GM21367 (cell line): Measurements from ENCODE around the gene RGMA.
"Not testable (repeated sequence)": the region's sequence is repeated elsewhere in the genome, so short reads cannot be mapped to it uniquely, and the experiment has no call there.

Experiments used
- ATAC-seq: cut with Tn5 transposase; IDR thresholded peaks from one replicate; pipeline ENCODE4 v1.9.1; 2021; ENCODE audit not compliant: unreplicated experiment

RGMA gene

DNA sequence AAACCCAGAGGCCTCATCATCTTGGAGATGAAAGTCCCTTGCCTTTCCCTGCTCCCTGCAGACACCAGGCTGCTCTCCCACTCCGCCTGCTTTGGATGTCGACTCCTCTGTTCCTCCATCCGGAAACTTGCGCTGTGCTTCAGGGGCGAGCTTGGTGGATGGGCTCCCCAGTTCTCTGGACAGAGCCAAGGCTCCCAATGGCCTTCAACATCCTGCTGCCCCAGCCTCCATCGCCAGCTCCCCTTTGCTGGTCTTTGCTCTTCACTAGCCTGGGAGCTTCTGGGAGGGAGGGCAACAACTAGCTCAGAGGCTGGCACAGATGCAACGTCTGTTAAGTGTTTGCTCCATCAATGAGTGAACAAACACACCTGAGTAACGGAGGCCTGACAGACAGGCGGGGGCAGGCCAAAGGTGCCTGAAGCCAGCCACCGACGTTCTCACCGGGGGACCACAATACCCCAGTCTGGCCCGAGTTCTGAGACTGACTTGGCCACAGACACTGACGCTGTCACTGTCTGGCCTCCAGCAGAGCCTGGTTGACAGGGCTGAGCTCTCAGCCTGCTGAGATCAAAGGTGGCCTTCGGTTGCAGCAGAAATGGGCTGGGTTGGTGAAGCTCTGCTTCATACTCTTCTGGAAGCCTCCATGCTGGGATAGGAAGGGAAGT lies 39.0 kb downstream of the RGMA start:
- no peak for ATAC-seq

DNA sequence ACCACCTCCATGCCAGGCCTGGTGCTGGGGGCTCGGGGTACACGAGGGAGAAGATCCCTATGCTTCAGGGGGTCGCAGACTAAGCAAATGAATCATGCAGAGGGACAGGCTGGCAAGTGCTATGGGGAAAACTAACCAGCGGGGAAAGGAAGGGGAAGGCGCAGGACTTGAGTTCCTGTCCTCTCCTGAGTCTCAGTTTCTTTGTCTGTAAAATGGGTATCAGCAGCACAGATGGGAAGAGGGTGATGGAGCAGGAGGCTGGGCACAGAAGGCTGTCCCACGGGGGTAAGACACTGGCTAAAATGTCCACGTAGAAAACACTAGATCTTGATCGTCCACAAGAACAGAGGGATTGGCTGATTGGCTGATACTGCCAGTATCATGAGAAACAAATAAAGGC lies 39.8 kb downstream of the RGMA start:
- no peak for ATAC-seq

DNA sequence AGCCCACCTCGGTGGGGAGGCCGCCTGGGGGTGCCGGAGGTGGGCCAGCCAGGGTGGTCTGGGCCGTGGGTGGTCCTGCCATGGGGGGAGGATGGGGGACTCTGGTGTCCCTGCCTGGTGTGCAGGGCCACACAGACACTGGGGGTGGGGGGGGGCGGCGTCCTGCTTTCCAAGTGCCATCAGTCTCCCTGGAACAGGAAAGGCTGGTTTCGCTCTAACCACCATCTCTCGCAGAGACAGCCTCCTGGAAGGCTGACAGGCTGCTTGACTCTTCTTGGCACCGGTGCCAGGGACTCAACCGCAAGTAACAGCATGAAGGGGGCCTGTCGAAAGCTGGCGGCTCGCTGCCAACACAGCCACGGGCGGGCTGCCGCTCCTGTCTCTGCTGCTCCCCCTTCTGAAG lies 40.3 kb downstream of the RGMA start:
- no peak for ATAC-seq

DNA sequence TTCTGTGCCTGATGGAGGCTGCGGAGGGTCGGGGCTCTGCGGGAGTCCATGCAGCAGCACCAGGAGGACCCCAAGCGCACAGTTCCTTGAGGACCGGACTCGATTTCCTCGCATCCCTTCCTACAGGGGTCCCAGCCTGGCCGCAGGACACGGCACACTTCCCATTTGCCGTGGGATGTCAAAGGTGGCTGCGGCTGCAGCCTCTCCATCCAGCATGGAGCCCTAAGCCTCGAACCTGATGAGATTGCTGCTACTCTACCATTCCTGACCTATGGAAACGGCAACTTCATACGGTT lies 40.6 kb downstream of the RGMA start:
- ATAC-seq, result no peak

DNA sequence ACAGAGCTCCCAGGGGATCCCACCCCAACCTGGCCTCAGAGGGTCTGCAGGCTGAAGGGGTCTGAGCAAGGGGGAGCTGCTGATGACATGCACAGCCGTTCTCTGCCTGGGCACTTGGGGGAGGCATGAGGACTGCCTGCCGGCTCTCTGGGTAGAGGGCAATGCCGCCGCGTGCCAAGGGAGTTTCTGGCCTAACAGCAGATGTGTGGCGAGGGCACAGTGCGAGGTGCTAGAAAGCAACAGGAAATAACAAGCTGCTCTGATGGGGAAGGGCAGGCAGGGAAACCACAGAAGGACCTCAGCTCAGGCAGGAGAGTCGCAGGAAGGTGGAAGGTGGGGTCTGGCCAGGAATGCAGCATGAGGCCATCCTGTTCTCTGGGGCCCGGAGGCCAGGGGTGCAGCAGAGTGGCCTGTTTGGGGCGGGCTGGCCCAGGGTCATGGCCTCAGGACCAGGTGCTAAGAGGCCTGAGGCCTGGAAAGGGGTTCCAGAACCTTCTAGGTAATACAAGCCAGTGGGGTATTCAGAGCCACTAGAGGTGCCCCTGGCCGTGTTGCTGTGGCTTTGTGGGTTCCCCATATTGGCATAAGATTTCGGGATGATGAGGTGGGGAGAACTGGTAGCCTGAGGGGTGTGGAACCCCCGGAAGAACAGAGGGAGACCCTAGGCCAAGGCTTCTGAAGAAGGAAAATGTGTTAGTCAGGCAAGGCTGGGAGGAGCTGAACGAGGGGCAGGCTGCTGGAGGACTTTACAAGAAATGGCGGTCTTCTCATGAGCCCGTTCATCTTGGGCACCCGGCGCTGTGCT lies 41.2 kb downstream of the RGMA start:
- ATAC-seq, result no peak

DNA sequence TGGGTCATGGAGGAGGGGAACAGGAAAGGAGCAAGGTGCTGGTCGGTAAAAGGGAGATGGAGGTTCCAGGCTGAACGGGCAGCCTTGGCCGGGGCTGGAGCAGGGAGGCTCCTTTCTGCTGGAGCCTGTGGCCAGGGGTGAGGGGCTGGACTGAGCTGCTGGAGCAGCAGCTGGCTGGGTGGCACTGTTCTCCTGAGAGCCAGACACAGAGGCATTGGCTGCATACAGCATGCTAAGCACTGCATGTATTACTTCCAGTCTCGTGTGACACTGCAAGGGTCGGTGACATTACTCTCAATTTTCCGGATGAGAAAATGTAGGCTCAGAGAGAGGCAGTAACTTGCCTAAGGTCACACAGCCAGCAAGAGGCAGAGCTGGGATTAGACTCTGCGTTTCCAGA lies 42.3 kb downstream of the RGMA start:
- ATAC-seq, result no peak

DNA sequence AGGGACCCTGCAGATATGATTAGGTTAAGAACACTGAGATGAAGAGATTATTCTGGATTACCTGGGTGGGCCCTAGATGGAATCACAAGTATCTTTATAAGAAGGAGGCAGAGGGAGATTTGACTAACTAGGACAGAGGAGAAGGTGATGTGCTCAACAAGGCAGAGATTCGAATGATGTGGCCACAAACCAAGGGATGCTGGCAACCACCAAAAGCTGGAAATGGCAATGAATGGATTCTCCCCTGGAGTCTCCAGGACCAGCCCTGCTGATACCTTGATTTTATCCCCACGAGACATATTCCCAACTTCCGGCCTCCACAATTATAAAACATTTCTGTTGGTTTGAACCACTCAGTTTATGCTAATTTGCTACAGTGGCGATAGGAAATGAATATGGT lies 42.9 kb downstream of the RGMA start:
- no peak for ATAC-seq

DNA sequence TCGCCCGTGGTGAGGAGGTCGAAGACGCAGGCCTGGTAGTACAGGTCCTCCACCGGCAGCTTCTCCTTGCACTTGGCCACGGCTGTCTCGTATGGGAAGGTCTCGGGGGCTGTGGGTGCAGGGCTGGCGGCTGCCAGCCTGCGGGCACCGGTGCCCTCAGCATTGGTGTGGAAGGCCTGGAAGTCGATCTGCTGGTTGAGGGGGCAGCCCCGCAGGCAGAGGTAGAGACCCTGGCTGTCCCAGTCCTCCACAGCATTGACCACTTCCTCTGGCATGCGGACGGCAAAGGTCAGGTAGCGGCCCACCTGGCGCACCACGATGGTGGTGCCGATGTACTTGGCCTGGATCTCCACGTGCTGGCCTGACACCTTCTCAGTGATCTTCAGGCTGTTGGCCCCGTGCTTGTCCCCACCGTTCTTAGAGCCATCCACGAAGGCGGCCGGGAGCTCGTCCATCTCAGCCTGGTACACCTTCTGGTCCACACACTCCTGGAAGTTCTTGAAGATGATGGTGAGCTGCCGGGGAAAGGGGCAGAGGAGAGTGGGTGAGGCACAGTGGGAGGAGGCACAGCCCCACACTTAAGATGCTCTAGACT lies 43.7 kb downstream of the RGMA start:
- no peak for ATAC-seq

DNA sequence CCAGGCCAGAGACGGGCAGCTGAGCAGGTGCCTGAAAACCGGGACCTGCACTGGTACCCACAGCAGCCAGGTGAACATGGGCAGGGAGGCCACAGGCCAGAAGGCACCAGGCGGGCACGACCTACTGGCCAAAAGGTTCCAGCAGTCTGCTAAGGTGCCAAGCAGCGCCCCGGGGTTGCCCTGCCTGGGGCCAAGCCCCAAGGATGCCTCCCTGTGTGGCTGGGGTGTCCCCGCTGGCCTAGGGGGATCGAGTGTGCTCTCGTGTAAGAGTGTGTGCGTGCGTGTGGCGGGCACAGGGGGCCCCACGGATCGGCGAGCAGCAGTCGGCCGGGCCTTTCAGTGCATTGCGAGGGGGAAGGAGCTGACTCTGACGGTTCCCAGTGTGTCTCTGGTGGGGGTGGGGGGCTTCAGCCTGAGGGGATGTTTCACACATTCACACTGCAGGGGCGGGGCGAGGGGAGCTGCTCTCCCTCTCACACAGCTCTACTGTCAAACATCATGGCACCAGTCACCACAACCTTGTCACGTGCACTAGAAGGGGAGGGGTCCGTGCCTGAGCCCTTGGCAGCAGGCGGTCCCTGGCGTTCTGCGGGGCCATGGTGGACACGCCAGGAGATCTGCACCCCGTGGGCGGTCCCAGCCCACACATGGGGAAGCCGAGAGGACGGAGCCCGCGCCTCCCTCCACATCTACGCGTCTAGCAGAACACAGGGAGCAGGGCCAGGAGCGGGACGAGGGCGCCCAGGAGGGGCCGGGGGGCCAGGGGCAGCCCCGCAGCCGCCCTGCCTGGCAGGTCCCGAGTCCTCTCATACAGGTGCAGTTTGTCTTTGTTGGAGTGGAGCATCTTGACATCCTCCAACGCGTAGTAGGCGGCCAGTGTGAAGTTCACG lies 44.5 kb downstream of the RGMA start:
- no peak for ATAC-seq

DNA sequence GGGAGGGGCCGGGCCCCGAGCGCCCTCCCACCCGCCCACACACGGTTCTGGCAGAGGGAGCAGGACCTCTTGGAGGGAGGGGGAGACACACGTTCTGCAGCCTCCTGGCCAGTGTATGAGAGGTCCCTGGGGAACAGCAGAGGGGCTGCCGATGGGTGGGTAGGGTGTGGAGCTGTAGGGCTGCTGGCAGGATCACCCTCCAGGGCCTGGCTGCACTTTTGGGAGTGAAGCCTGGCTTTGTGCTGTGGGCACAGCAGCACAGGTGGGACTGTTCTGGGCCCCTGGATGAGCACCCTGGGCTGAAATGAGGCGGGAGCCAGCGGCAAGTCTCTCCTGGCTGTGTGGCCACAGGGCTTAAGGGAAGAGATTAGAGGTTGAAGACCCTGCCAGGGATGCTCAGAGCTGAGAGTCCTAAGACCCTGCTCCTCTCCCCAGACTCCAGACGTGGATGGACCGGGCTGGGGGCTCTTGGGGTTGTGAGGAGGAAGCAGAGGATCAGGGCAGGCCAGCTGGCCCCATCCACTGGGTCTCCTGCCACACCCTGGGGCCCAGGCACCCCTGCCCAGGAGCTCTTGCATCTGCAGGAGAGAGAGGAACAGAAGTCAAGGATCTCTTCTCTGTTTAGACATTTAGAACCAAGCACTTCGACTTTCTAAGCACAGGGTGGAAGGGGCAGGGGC lies 45.2 kb downstream of the RGMA start:
- ATAC-seq, result no peak

DNA sequence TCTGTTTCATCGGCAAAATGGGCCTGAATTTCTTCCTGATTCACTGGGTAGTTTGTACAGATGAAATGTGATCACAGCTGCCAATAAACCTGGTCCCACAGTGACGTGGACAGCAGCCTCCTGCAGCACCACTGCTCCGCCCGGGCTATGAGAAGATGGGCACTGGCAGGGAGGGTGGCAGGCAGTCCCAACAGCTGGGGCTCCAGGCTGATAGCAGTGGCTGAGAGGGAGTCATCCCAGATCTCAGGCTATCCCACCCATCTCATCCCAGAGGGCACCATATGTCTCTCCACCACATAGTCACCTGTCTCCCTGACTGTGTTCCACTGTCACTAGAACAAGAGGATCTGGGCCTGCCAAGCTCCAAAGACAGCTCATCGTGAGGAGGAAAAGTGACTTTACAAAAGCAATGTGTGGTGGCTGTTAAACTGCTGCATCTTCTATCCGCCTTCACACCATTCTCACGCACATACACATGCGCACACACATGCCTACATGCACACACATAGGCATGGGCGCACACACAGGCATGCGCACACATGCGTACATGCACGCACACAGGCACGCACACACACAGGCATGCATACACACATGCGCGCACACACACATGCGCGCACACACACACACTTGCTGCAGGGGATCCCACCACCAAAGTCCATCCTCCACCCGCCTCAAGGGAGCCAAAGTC lies 46.2 kb downstream of the RGMA start:
- no peak for ATAC-seq

DNA sequence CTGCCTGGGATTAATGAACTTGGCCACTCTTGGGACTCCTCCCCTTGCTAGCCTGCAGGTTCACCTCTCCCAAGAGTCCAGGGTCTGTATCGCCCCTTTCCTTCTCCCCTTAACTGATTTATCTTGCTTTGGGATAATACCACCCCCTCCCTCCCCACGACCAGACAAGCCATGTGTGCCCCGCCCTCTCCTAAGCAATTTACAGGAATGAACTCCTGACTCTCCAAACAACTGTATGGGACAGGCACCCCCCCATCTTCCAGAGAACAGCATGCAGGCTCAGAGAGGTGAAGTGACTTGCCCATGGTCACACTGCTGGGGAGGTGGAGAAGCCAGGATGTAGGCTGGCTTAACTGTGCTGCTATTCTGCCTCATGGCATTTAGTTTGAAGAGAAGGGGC lies 46.8 kb downstream of the RGMA start:
- no peak for ATAC-seq

DNA sequence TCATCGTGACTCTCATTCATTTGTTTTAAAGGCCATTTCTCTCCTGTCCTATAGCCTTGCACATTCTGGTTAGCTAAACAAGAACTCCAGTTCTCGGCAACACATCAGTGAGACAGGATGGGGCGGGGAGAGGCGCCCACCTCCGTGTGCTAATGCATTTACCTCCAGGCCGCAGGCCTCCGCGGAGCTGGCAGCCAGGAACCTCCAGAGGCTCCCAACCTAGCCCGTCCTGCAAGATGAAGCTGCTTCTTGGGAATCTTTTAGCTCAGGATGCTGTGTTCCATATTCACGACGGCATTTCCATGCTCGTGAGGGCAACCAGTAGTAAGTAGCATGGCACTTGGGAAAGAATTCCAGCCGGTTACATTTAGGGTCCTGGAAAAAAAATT lies 47.9 kb downstream of the RGMA start:
- no peak for ATAC-seq

DNA sequence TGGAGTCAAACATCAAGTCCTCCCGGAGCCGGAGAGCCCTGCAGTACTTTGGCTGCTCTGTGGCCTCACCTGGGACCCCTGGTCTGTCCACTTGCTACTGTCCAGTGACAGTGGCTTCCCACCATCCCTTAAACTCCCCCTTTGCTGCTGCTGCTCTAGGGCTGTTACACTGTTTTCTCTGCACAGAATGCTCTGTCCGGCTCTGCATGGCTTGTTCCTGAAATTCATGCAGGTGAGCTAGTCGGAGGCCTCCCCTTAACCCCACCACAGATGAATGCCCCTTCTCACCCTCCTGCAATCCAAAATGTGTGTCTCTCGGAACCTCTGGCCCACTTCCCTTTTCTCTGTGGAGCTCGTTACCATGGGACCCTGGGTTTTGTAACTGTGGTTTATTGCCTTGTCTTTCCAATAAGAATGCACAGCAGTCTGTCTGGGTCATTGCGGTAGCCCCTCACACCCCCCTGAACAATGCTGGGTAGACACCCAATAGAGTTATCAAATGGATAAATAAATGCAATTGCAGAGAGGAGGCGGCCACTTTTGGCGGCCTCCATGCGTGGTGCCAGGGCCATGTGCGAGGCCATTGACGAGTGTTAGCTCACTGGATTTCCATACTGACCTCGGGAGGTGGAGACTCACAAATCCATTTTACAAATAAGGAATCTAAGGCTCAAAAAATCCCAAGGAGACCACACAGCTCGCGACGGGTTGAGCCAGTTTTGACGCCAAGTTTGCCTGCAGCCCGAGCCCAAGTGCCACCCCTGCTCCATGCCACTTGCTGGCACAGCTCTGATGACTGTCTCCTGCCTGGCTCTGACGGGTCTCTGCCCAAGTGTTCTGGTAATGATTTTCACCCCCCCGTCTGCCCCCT lies 48.5 kb downstream of the RGMA start:
- ATAC-seq, result no peak

DNA sequence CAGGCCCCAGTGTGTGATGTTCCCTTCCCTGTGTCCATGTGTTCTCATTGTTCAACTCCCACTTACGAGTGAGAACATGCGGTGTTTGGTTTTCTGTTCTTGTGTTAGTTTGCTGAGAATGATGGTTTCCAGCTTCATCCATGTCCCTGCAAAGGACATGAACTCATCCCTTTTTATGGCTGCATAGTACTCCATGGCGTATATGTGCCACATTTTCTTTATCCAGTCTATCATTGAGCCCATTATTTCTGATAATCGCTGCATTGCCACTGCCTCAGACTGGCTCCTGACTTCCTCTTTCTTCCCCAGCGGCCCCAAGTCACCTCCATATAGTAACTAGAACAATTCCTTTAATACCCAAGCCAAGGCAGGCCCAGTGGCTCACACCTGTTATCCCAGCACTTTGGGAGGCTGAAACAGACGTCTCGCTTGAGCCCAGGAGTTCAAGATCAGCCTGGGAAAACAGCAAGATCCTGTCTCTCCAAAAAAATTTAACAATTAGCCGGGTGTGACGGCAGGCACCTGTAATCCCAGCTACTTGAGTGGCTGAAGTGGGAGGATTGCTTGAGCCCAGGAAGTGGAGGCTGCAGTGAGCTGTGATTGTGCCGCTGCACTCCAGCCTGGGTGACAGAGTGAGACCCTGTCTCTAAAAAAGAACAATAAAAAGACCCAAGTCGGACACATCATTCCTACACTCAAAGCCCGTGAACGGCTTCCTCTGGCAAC lies 49.3 kb downstream of the RGMA start:
- not testable (repeated sequence) for ATAC-seq

DNA sequence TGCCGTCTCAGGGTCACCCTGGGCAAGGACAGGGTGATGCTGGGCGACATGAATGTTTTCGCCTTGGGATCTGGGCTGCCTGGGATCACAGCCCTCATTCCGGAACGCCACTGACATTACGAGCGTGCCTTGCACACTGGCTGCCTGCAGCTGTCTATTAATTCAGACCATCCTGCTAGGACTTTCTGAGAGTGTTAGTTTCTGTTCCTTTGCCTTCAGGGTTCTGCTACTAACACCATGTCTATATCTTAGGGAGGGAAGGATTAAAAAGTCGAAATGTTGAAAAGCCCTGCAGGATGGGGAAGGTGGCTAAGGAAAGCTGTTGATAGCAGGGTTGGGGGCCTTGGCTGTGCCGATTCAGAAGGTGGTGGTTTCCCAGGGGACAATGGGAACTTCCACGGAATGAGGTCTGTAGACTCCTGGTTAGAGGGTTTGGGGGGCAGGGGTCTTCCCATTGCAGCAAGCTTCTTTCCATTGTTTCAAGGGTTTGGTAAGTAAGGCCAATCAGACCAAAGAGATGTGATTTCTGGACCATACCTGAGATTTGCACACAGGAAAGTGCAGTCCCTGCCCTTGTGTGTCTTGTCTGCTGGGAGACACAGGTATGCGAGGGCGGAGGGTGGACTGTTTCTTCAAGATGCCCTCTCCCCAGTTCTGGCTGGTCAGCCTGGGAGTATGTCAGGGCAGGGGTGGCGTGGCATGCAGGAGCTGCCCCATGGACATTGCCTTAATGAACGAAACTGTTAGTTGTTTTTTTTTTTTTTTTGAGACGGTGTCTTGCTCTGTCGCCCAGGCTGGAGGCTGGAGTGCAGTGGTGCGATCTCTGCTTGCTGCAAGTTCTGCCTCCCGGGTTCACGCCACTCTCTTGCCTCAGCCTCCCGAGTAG lies 50.9 kb downstream of the RGMA start:
- no peak for ATAC-seq

DNA sequence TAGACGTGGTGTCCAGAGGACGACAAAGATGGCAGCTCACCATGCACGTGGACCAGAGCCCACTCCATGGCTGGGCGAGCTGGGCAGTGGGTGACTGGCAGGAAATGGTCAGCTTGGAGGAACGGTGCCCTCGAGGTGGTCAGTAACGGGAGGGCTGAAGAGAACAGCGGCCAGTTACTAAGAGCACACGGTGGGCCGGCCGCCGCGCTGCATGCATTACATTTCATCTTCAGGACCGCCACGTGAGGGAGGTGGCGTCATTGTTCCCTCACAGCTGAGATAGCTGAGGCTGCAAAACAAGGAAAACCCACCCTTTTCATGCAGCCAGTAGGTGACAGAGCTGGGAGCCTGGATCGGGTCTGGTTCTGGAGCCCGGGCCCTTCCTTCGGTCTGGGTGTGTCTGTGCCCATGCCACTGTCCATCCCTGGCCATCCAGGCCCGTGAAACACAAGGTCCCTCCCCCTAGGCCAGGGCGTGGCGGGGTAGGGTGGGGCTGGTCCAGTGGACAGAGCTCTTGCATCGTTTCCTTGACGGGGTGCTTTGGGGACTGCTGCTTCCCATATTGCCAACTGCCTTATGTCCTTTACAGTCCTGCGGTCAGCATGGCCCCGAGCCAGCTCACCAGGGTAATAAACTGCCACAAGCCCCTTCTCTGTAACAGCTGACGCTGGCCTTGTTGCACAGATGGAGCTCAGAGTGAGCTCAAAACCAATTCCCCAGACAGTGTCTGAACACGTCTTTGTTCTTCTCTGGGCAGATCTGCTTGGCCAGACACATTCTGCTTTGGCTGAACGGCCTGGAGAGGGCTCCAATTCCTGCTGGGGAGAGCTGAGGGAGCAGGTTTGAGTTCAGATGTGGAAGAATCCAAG lies 51.8 kb downstream of the RGMA start:
- no peak for ATAC-seq
